ENCODE data around the gene TTL. TPM values are rescaled to one million over a fixed set of nuclear protein-coding genes. Genes with fewer than 3 reads are reported as not detected.
A peak's percentile ranks its signal among the peaks of the same experiment; 100 is the strongest.

Gene TTL
- total RNA-seq, 1 donor from 2014 or later: 31.8 TPM

GRCh38 chr2:112583497-112584133 is 101.7 kb downstream of the TTL start:
- no peak for DNase-seq (ENCODE audit: low spot score)

DNA sequence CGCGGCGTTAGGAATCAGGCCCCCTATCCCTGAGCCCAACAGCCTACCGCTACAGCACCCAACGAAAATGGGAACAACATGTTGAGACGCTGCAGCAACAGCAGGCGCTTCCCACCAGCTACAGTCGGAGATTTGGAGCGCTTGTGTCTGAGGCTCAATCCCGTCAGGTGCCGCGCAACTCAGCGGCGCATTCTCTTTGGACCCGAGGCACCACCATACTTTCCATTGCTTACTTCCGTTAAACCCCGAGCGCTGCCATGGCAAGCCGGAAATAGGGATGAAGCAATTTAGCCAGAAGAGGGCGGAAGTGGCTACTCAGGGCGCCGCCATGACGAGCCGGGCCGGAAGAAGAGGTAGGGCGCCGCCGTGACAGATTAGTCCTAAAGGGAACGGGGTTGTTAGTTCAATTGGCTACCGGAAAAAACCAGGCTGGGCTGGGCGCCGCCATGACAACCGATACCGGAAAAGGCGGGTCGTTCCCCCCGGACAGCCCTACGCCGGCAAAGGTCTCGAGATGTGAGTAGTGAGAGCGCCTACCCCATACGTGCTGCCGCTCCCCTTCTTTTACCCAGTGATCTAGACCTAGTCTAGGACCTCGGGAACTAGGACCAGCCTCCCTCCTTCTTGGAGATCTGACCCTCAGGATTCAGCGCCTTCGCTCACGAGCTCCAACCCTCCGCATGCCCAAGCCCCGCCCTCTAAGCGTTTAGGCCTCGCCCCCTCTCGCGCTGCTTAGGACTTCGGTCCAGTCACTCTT is 102.4 kb downstream of the TTL start, which contains the start of gene CHCHD5:
Gene CHCHD5 (plus strand): TSS at position 476 of the 757 bp plus-strand sequence. CDS start 39 bp downstream, at position 515.
- peak; percentile 96 for DNase-seq (ENCODE audit: low spot score)

- no peak for DNase-seq (ENCODE audit: low spot score)
Measured at GRCh38 chr2:112584891-112585250, 102.9 kb downstream of the TTL start.

- DNase-seq (ENCODE audit: low spot score): no peak
Measured at GRCh38 chr2:112585400-112585799, 103.4 kb downstream of the TTL start.

DNA sequence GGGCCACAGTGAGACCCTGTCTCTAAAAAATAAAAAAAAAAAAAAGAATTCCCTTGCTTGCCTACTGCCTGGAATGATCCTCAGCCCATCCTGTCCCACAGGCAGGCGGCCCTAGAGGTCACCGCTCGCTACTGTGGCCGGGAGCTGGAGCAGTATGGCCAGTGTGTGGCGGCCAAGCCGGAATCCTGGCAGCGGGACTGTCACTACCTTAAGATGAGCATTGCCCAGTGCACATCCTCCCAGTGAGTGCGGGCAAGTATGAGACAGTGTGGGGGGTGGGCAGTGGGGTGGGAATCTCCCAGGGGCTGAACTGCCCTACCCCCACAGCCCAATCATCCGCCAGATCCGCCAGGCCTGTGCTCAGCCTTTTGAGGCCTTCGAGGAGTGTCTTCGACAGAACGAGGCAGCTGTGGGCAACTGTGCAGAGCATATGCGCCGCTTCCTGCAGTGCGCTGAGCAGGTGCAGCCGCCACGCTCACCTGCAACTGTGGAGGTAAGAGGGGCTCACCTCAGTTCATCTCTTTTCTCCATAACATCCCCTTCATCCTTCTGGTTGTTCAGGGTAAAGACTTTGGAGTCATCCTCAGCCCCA is 104.0 kb downstream of the TTL start:
- DNase-seq (ENCODE audit: low spot score): no peak

- DNase-seq (ENCODE audit: low spot score): no peak
Measured at GRCh38 chr2:112588611-112589045, 106.7 kb downstream of the TTL start.

Other genes starting within 250 kb of the TTL start
- 5.6 TPM for gene ZC3H8, start 227.1 kb upstream of the TTL start, total RNA-seq
- 11.3 TPM for gene ZC3H6, start 206.6 kb upstream of the TTL start, total RNA-seq
- 13.1 TPM for gene RGPD8, start 48.5 kb upstream of the TTL start, total RNA-seq
- gene POLR1B, start 60.3 kb downstream of the TTL start, total RNA-seq: 13.8 TPM
- gene CHCHD5, start 102.5 kb downstream of the TTL start, total RNA-seq: 40.3 TPM
- 30.8 TPM for gene SLC20A1, start 163.8 kb downstream of the TTL start, total RNA-seq
- 0.12 TPM for gene NT5DC4, start 238.9 kb downstream of the TTL start, total RNA-seq